Breast epithelium (tissue), 4 donors: ENCODE measurements around the gene SLC35D2. TPM values are rescaled to one million over a fixed set of nuclear protein-coding genes. Genes with fewer than 3 reads are reported as not detected.

Experiments used
- DNase-seq, 2 donors: peaks; one replicate each; pipeline ENCODE4 v3.0.0-alpha.2; 2019; ENCODE audit warnings: low spot score in 2 of 2
- H3K27ac ChIP-seq, 2 donors: fragments of 200-600 bp; sonication (generic) in 1 of 2; one replicate each; pipeline ENCODE4 v1.5.1; 2016 to 2019; ENCODE audit warnings: mild to moderate bottlenecking in 1 of 2
- H3K27me3 ChIP-seq, 2 donors: fragments of 200-600 bp; sonication (generic) in 1 of 2; one replicate each; pipeline versions ENCODE4 v1.5.1 to v1.6.0; 2017 to 2019; ENCODE audit warnings: control low read depth in 1 of 2, mild to moderate bottlenecking in 1 of 2
- H3K36me3 ChIP-seq: fragments of 200-600 bp; one replicate; pipeline ENCODE4 v1.5.1; 2019
- H3K4me1 ChIP-seq, 2 donors: fragments of 200-600 bp; sonication (generic); one replicate each; pipeline ENCODE4 v1.5.1; 2016 to 2019; ENCODE audit warnings: control low read depth in 1 of 2
- H3K4me3 ChIP-seq, 3 donors: fragments of 200-600 bp; sonication (generic); 1 replicate in 2 of 3; 2 replicates in 1 of 3; pipeline ENCODE4 v1.5.1; 2016 to 2019; ENCODE audit warnings: mild to moderate bottlenecking in 3 of 3, moderate library complexity in 2 of 3
- H3K9me3 ChIP-seq, 2 donors: fragments of 200-600 bp; sonication (generic) in 1 of 2; one replicate each; pipeline ENCODE4 v1.5.1; 2016 to 2019; ENCODE audit warnings: control low read depth in 1 of 2
- POLR2A ChIP-seq: fragments of 450-650 bp; IDR thresholded peaks from one replicate; pipeline ENCODE4 v1.6.1; 2016; ENCODE audit warnings: antibody characterized with exemption, mild to moderate bottlenecking, moderate library complexity
- POLR2AphosphoS5 ChIP-seq, 3 donors: sonication (generic); formaldehyde crosslinking; IDR thresholded peaks; one replicate each; pipeline ENCODE4 v1.6.1; 2017; ENCODE audit warnings: antibody characterized with exemption in 3 of 3
- intact Hi-C: fragments of 100-400 bp; cut with DNase I; formaldehyde crosslinking; loops from one replicate; pipeline ENCODE4 v1.15.1; 2023; ENCODE audit warnings: low total_unique reads
- total RNA-seq, 3 donors: library from RNA; depleted of rRNA; stranded (reverse); fragments of >200 nt; gene quantifications; one replicate each; pipeline ENCODE4 v1.1.0, GENCODE V29; 2016
- TF ChIP-seq, protein P1 (sequence below), 3 donors: fragments of 450-650 bp; IDR thresholded peaks; one replicate each; pipeline ENCODE4 v1.5.1; 2016 to 2017; ENCODE audit warnings: antibody characterized with exemption in 3 of 3, mild to moderate bottlenecking in 3 of 3, moderate library complexity in 3 of 3

Gene SLC35D2
- total RNA-seq, 3 donors from 2014 or later, result 21.2 to 25.6 (median 21.3) TPM

DNA sequence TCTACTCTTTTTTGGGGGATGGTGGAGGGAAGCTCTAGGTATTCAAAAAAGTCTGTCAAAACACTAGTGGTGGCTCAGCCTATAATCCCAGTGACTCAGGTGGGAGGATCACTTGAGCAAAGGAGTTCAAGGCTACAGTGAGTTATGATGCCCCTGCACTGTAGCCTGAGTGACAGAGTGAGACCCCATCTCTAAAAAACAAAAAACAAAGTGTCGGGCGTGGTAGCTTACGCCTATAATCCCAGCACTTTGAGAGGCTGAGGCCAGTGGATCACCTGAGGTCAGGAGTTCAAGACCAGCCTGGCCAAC lies 15.8 kb upstream of the SLC35D2 start:
- no peak for DNase-seq
- Histone ChIP-seq H3K4me1 (no peaks in the 10 kb centered on the region), H3K4me3 (no peak overlapping the region), H3K27ac (no peak overlapping the region), H3K27me3 (no peaks in the 10 kb centered on the region), H3K9me3 (no peaks in the 10 kb centered on the region), H3K36me3 (no peaks in the 10 kb centered on the region)
- intact Hi-C loops, result loop anchor here (1.0 kb wide), 1 partner anchor 8 kb away; no protein-coding TSS in a partner anchor
- TF ChIP-seq, protein P1, sequence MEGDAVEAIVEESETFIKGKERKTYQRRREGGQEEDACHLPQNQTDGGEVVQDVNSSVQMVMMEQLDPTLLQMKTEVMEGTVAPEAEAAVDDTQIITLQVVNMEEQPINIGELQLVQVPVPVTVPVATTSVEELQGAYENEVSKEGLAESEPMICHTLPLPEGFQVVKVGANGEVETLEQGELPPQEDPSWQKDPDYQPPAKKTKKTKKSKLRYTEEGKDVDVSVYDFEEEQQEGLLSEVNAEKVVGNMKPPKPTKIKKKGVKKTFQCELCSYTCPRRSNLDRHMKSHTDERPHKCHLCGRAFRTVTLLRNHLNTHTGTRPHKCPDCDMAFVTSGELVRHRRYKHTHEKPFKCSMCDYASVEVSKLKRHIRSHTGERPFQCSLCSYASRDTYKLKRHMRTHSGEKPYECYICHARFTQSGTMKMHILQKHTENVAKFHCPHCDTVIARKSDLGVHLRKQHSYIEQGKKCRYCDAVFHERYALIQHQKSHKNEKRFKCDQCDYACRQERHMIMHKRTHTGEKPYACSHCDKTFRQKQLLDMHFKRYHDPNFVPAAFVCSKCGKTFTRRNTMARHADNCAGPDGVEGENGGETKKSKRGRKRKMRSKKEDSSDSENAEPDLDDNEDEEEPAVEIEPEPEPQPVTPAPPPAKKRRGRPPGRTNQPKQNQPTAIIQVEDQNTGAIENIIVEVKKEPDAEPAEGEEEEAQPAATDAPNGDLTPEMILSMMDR (IDR thresholded peaks at IDR 0.05), result no peak
- TF ChIP-seq POLR2AphosphoS5 (IDR thresholded peaks at IDR 0.05), result no peak

DNA sequence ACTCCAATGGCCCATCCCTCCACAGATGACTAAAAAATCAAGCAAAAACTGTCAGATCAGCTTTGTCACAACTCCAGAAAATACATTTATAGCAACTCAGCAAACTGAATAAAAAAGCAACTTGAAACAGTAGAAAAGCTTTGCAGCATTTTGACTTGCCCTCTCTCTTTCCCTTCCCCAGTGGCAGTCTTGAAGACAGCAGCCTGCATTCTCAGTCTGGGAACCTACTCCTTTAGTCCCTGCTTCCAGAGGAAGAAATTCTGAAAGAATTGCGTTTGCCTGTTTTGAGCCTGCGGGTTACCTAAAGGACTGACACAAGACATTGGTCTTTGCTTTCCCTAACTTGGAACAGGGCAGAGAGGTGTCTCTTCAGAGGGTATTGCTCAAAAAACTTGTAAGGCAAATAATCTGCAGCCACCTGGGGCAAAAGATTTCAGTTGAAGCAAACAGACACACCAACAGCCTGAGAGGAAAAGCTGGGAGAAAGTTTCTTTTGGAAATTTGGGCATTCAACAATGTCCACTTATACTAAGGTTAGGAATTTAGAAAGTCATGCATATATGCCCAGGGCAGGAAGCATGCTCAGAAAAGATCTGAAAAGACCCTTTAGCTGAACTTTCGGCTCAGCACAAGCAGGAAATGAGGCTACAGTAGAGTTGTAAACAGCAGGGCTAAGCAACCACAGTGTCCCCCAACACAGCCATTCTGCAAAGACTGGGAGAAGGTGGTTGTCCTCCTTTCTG lies 15.2 kb upstream of the SLC35D2 start:
- H3K36me3 ChIP-seq, result no peaks in the 10 kb centered on the region
- no peak for TF ChIP-seq POLR2AphosphoS5 (IDR thresholded peaks at IDR 0.05)
- TF ChIP-seq, protein P1 (IDR thresholded peaks at IDR 0.05), result no peak
- no peak for TF ChIP-seq POLR2A
- no peaks in the 10 kb centered on the region for H3K27me3 ChIP-seq
- H3K4me3 ChIP-seq, result no peak overlapping the region
- no peaks in the 10 kb centered on the region for H3K4me1 ChIP-seq
- H3K27ac ChIP-seq, result no peak overlapping the region
- no peak for DNase-seq
- no peaks in the 10 kb centered on the region for H3K9me3 ChIP-seq
- intact Hi-C loops, result loop anchor here (1.0 kb wide), 1 partner anchor 9 kb away; no protein-coding TSS in a partner anchor

DNA sequence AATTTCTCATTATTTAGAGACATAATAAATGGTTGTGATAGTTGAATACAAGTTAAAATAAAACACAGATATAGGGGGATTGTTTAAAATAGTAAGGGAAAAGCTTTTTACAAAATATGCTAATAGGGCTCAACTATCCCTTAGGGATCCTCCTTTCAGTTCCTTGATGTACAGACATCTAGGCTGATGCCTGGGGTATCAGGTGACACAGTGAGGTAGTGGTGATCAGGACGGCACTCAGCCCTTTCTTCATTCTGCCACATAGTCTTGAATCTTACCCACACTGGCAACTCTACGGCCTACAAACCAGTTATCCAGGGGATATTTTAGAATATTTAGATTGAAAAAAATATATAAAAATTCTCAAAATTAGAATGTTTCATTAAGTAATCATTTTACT lies 12.5 kb upstream of the SLC35D2 start:
- H3K4me1 ChIP-seq, result no peaks in the 10 kb centered on the region
- no peaks in the 10 kb centered on the region for H3K9me3 ChIP-seq
- intact Hi-C loops, result no loop called here
- no peak overlapping the region for H3K4me3 ChIP-seq
- no peaks in the 10 kb centered on the region for H3K27me3 ChIP-seq
- DNase-seq, result peak in 1 of 2 donors; percentile 4
- TF ChIP-seq POLR2AphosphoS5 (IDR thresholded peaks at IDR 0.05) (no peak), POLR2A (no peak)
- TF ChIP-seq, protein P1 (IDR thresholded peaks at IDR 0.05), result no peak
- no peaks in the 10 kb centered on the region for H3K36me3 ChIP-seq
- no peak overlapping the region for H3K27ac ChIP-seq

DNA sequence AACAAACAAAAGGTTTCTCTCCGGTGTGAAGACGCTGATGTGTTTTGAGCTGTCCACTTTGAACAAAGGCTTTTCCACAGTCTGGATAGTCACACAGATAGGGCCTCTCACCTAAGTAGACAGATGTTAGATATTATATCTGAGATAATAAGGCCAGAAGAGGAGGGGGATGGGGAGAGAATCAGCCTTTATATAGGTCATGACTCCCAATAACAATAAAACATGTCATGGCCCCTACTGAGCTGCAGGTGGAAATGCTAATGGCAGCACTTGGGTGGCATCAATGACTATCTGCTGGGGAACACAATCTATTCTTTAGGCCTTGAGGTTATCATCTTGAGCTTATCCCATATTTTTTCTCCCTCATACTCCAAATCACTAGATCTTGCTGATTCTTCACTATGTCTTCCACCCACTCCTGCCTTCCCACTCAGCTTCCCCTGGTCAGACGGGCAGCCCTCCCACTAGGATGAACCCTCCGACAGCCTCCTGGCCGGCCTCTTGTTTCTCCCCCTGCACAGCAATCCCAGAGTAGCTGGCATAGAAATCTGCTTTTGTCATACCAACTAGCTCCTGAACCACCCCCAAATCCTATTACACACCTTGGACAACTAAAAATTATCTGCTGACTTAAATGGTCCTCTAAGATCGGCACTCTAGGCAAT lies 11.5 kb upstream of the SLC35D2 start:
- no peaks in the 10 kb centered on the region for H3K9me3 ChIP-seq
- no peaks in the 10 kb centered on the region for H3K4me1 ChIP-seq
- H3K27ac ChIP-seq, result no peak overlapping the region
- H3K36me3 ChIP-seq, result no peaks in the 10 kb centered on the region
- no peak for DNase-seq
- TF ChIP-seq POLR2A, result no peak
- TF ChIP-seq, protein P1 (IDR thresholded peaks at IDR 0.05), result no peak
- no peak for TF ChIP-seq POLR2AphosphoS5 (IDR thresholded peaks at IDR 0.05)
- no peaks in the 10 kb centered on the region for H3K27me3 ChIP-seq
- intact Hi-C loops, result no loop called here
- no peak overlapping the region for H3K4me3 ChIP-seq

DNA sequence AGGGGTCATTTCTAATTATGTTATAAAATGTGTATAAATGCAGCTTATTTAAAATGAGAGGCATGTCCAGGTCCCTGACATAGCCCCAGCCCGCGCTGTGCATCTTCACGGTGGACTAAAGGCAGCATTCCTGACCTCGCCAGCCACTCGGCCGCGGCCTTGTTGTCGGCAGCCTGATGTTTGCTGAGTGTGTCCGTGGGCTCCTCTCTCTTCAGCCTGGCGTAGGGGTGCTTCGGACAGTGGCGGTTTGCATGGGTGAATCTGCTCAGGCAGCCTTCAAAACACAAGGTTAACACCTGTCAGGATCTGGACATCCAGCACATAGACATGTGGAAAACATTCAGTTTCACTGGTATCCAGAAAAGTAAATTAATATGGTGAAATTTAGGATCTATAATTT lies 8.8 kb upstream of the SLC35D2 start:
- H3K36me3 ChIP-seq, result no peaks in the 10 kb centered on the region
- no peaks in the 10 kb centered on the region for H3K4me1 ChIP-seq
- H3K4me3 ChIP-seq, result no peak overlapping the region
- DNase-seq, result peak in 1 of 2 donors; percentile 12
- intact Hi-C loops, result no loop called here
- TF ChIP-seq POLR2AphosphoS5 (IDR thresholded peaks at IDR 0.05) (no peak), POLR2A (no peak)
- TF ChIP-seq, protein P1 (IDR thresholded peaks at IDR 0.05), result no peak
- no peak overlapping the region for H3K27ac ChIP-seq
- H3K27me3 ChIP-seq, result no peaks in the 10 kb centered on the region
- no peaks in the 10 kb centered on the region for H3K9me3 ChIP-seq
